Osteoblast (primary cell): ENCODE data around the gene NEB. TPM values are rescaled to one million over a fixed set of nuclear protein-coding genes. Genes with fewer than 3 reads are reported as not detected.
"Not testable (repeated sequence)": the region's sequence is repeated elsewhere in the genome, so short reads cannot be mapped to it uniquely, and the experiment has no call there.

Experiments
- DNase-seq: peaks from one replicate; pipeline ENCODE4 v3.0.0; 2011; ENCODE audit warnings: low spot score, mixed read lengths; ENCODE audit not compliant: insufficient read length; ENCODE audit errors: missing footprints
- H2AFZ ChIP-seq: 2 replicates; pipeline ENCODE4 v1.6.0; 2011; ENCODE audit warnings: mild to moderate bottlenecking, low read length
- H3K27ac ChIP-seq: 2 replicates; pipeline ENCODE4 v1.5.1; 2011; ENCODE audit warnings: mild to moderate bottlenecking, low read depth, low read length, moderate library complexity
- H3K27me3 ChIP-seq: 2 replicates; pipeline ENCODE4 v1.6.0; 2012; ENCODE audit warnings: mild to moderate bottlenecking, control low read depth, inconsistent platforms, low read length, moderate library complexity; ENCODE audit not compliant: insufficient read depth
- H3K36me3 ChIP-seq: 2 replicates; pipeline ENCODE4 v1.5.1; 2011; ENCODE audit warnings: mild to moderate bottlenecking, low read length, control low read depth, moderate library complexity; ENCODE audit not compliant: insufficient read depth
- H3K4me1 ChIP-seq: 2 replicates; pipeline ENCODE4 v1.5.1; 2011; ENCODE audit warnings: mild to moderate bottlenecking, low read length, control low read depth, moderate library complexity; ENCODE audit not compliant: insufficient read depth
- H3K4me2 ChIP-seq: 2 replicates; pipeline ENCODE4 v1.6.0; 2011; ENCODE audit warnings: mild to moderate bottlenecking, low read length; ENCODE audit not compliant: insufficient read depth
- H3K4me3 ChIP-seq: fragments of 200-600 bp; sonication (generic); 3 replicates; pipeline ENCODE4 v1.5.1; 2012; ENCODE audit warnings: mild to moderate bottlenecking, low read length, inconsistent platforms; ENCODE audit not compliant: insufficient read depth
- H3K79me2 ChIP-seq: 2 replicates; pipeline ENCODE4 v1.6.0; 2012; ENCODE audit warnings: mild to moderate bottlenecking, low read length, control low read depth, inconsistent platforms; ENCODE audit not compliant: insufficient read depth
- H3K9me3 ChIP-seq: 2 replicates; pipeline ENCODE4 v1.5.1; 2011; ENCODE audit warnings: low read depth, low read length, control low read depth
- H4K20me1 ChIP-seq: 2 replicates; pipeline ENCODE4 v1.6.0; 2012; ENCODE audit warnings: mild to moderate bottlenecking, low read length, control low read depth; ENCODE audit not compliant: insufficient read depth
- total RNA-seq: library from RNA; depleted of rRNA; stranded (reverse); fragments of >200 nt; gene quantifications from 2 replicates; pipeline ENCODE4 v1.2.3, GENCODE V29; 2012
- TF ChIP-seq, protein P1 (sequence below): IDR thresholded peaks from 2 replicates; pipeline ENCODE4 v1.5.1; 2011; ENCODE audit warnings: mild to moderate bottlenecking, low read depth, low read length, moderate library complexity; ENCODE audit errors: extremely low read depth

NEB gene
- total RNA-seq, 1 donor = 0.36 TPM

DNA sequence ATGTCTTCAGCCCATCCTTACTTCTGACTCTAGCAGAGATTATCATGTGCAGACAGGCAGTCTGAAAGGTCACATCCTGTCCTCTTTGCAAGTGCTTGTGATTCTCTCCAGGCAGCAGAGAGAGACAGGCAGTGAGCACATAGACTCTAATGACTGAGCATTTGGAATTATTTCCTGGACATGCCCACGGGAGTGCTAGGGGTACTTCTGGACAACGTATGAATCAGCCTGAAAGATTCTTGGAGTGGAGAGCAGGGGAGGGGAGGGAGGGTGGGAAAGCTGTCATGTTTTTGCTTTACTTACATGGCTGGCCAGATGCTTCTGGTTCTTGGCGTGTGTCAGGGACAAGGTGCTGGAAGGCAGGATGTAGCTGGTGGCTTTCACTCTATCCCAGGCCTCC is 174.0 kb downstream of the NEB start:
- Histone ChIP-seq H2AFZ (no peak overlapping the region), H3K27ac (no peak overlapping the region), H3K36me3 (no peaks in the 10 kb centered on the region), H3K4me2 (no peak overlapping the region), H3K27me3 (no peaks in the 10 kb centered on the region), H4K20me1 (no peaks in the 10 kb centered on the region), H3K4me3 (no peak overlapping the region), H3K9me3 (no peaks in the 10 kb centered on the region), H3K79me2 (no peaks in the 10 kb centered on the region), H3K4me1 (no peaks in the 10 kb centered on the region)
- TF ChIP-seq, protein P1, sequence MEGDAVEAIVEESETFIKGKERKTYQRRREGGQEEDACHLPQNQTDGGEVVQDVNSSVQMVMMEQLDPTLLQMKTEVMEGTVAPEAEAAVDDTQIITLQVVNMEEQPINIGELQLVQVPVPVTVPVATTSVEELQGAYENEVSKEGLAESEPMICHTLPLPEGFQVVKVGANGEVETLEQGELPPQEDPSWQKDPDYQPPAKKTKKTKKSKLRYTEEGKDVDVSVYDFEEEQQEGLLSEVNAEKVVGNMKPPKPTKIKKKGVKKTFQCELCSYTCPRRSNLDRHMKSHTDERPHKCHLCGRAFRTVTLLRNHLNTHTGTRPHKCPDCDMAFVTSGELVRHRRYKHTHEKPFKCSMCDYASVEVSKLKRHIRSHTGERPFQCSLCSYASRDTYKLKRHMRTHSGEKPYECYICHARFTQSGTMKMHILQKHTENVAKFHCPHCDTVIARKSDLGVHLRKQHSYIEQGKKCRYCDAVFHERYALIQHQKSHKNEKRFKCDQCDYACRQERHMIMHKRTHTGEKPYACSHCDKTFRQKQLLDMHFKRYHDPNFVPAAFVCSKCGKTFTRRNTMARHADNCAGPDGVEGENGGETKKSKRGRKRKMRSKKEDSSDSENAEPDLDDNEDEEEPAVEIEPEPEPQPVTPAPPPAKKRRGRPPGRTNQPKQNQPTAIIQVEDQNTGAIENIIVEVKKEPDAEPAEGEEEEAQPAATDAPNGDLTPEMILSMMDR = no peak
- DNase-seq = no peak

DNA sequence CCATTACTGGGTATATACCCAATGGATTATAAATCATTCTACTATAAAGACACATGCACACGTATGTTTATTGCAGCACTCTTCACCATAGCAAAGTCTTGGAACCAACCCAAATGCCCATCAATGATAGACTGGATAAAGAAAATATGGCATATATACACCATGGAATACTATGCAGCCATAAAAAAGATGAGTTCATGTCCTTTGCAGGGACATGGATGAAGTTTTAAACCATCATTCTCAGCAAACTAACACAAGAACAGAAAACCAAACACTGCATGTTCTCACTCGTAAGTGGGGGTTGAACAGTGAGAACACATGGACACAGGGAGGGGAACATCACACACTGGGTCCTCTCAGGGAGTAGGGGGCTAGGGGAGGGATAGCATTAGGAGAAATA is 174.8 kb downstream of the NEB start:
- H3K4me2 ChIP-seq, H3K36me3 ChIP-seq, H3K9me3 ChIP-seq, H3K27me3 ChIP-seq, H3K79me2 ChIP-seq, H3K4me1 ChIP-seq, H3K27ac ChIP-seq, DNase-seq, H3K4me3 ChIP-seq, H4K20me1 ChIP-seq, H2AFZ ChIP-seq: not testable (repeated sequence)

DNA sequence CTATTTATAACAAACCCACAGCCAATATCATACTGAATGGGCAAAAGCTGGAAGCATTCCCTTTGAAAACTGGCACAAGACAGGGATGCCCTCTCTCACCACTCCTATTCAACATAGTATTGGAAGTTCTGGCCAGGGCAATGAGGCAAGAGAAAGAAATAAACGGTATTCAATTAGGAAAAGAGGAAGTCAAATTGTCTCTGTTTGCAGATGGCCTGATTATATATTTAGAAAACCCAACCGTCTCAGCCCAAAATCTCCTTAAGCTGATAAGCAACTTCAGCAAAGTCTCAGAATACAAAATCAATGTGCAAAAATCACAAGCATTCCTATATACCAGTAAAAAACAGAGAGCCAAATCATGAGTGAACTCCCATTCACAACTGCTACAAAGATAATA is 176.4 kb downstream of the NEB start:
- H3K9me3 ChIP-seq, DNase-seq, H3K79me2 ChIP-seq, H3K4me3 ChIP-seq, H3K27me3 ChIP-seq, H4K20me1 ChIP-seq, H3K27ac ChIP-seq, H2AFZ ChIP-seq, H3K4me1 ChIP-seq, H3K36me3 ChIP-seq, H3K4me2 ChIP-seq: not testable (repeated sequence)

DNA sequence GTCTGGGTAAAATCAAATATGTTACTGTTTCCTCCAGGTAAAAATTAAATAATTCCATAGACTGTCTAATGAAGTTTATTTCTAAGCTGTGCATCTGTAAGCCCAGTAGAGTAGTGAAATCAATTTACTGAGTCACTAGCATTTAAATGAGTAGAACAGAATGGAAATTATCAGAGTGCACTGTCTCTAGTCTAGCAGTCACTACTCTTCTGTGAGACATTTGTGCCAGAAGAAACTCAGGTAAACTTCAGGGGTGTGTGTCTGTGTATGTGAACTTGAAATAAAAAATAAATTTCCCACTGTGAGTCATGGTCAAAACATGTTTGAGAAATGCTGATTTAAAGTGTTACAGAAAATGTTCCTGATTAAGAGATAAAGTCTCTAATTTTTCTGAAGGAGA is 178.2 kb downstream of the NEB start:
- Histone ChIP-seq H3K4me2 (no peak overlapping the region), H3K27me3 (no peaks in the 10 kb centered on the region), H3K9me3 (no peaks in the 10 kb centered on the region), H2AFZ (no peak overlapping the region), H3K27ac (no peak overlapping the region), H4K20me1 (no peaks in the 10 kb centered on the region), H3K4me1 (no peaks in the 10 kb centered on the region), H3K36me3 (no peaks in the 10 kb centered on the region), H3K4me3 (no peak overlapping the region), H3K79me2 (no peaks in the 10 kb centered on the region)
- DNase-seq = no peak
- TF ChIP-seq, protein P1 = no peak

DNA sequence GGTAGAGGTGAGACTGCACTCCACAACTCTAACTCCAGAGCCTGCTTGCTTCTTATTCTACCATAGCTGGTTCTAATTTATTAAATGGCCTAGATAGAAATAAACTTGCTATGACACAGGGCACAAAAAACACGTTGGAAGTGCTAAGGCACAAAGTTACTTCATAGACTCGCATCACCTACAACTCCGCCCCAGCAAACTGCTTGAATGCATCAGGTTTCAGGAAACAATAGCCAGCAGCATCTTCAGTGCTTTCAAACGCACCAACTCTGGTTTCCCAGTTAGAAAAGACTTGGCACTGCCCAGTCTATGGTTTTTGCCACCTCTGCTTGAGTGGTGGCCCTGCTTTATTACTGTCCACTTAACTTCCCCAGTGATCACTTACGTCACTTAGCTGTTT is 182.0 kb downstream of the NEB start:
- Histone ChIP-seq H3K4me2 (no peak overlapping the region), H3K4me3 (no peak overlapping the region), H3K27ac (no peak overlapping the region), H3K9me3 (no peaks in the 10 kb centered on the region), H2AFZ (no peak overlapping the region), H4K20me1 (no peaks in the 10 kb centered on the region), H3K36me3 (no peaks in the 10 kb centered on the region), H3K4me1 (no peaks in the 10 kb centered on the region), H3K79me2 (no peaks in the 10 kb centered on the region), H3K27me3 (no peaks in the 10 kb centered on the region)
- TF ChIP-seq, protein P1 = no peak
- DNase-seq = no peak
